ENCODE data around the gene CCDC6.
"Not testable (repeated sequence)": the region's sequence is repeated elsewhere in the genome, so short reads cannot be mapped to it uniquely, and the experiment has no call there.

DNA sequence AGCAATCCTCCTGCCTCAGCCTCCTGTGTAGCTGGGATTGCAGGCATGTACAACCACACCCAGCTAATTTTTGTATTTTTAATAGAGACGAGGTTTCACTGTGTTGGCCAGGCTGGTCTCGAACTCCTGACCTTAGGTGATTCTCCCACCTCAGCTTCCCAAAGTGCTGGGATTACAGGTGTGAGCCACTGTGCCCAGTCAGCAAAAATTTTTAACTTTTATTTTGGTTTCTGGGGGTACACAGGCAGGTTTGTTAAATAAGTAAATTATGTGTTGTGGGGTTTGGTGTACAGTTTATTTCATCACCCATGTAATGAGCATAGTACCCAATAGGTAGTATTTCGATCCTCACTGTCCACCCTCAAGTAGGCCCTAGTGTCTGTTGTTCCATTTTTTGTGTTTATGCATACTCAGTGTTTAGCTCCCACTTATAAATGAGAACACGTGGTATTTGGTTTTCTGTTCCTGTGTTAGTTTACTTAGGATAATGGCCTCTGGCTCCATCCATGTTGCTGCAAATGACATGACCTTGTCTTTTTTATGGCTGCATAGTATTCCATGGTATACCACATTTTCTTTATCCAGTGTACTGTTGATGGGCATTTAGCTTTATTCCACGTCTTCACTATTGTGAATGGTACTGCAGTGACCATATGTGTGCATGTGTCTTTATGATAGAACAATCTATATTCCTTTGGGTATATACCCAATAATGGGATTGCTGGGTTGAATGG lies 24.6 kb upstream of the CCDC6 start:
- TF ChIP-seq, protein P1, sequence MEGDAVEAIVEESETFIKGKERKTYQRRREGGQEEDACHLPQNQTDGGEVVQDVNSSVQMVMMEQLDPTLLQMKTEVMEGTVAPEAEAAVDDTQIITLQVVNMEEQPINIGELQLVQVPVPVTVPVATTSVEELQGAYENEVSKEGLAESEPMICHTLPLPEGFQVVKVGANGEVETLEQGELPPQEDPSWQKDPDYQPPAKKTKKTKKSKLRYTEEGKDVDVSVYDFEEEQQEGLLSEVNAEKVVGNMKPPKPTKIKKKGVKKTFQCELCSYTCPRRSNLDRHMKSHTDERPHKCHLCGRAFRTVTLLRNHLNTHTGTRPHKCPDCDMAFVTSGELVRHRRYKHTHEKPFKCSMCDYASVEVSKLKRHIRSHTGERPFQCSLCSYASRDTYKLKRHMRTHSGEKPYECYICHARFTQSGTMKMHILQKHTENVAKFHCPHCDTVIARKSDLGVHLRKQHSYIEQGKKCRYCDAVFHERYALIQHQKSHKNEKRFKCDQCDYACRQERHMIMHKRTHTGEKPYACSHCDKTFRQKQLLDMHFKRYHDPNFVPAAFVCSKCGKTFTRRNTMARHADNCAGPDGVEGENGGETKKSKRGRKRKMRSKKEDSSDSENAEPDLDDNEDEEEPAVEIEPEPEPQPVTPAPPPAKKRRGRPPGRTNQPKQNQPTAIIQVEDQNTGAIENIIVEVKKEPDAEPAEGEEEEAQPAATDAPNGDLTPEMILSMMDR (IDR thresholded peaks at IDR 0.05), result not testable (repeated sequence)
- TF ChIP-seq POLR2A (IDR thresholded peaks at IDR 0.05), result not testable (repeated sequence)

Measured in testis (tissue), 2 donors.